ENCODE data around the gene NUP214.

Gene NUP214

DNA sequence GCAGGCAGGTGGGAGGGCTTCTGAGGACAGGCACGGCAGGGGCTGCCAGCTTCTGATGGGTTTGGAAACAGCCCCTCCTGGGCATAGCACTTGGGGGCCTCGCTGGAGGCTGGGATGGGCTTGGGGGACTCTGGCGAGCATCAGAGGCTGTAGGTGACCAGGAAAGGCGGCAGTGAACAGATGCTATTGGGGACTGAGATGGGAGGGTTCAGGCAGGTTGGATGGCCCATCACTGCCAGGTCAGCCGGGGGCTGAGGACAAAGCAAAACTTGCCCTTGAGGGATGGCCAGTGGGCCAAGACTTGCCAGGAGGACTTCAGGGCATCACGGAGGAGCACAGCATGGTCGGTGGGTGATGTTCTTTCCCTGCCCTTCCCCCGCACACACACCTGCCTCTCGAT lies 22.4 kb upstream of the NUP214 start:
- peaks cover 5% of the 10 kb centered on the region for H3K79me1 ChIP-seq (ENCODE audit: low read length)
- no peak overlapping the region for H3K14ac ChIP-seq (ENCODE audit: low read length)
- no peak overlapping the region for H4K12ac ChIP-seq (ENCODE audit: low read depth, low read length)
- no peak for DNase-seq
- no peaks in the 10 kb centered on the region for H3K9me3 ChIP-seq (ENCODE audit: insufficient read depth, low read depth, low read length)
- H3K4me2 ChIP-seq (ENCODE audit: low read length), result no peak overlapping the region
- no peak overlapping the region for H3K27ac ChIP-seq (ENCODE audit: low read depth, low read length)
- no peak overlapping the region for H2BK120ac ChIP-seq (ENCODE audit: insufficient read depth, low read length, poor library complexity)
- H2AFZ ChIP-seq (ENCODE audit: insufficient read depth, low read length, poor library complexity), result no peak overlapping the region
- H3K79me2 ChIP-seq (ENCODE audit: control insufficient read depth, insufficient read depth, low read length, poor library complexity), result no peaks in the 10 kb centered on the region
- no peak overlapping the region for H3K4ac ChIP-seq (ENCODE audit: low read depth, low read length)
- peaks cover 9 to 14% of the 10 kb centered on the region in 2 experiments for H3K36me3 ChIP-seq (ENCODE audit: control insufficient read depth in 1 of 2, insufficient read depth in 2 of 2, low read length in 2 of 2)
- no peak overlapping the region for H2BK5ac ChIP-seq (ENCODE audit: low read depth, low read length, poor library complexity)
- no CpG with 5 or more reads among the region's 9 CpGs for WGBS (ENCODE audit: extremely low coverage, insufficient coverage, insufficient read length)
- no peak overlapping the region for H4K91ac ChIP-seq (ENCODE audit: low read depth, low read length)
- H3K9ac ChIP-seq (ENCODE audit: low read length), result no peak overlapping the region
- H3K4me3 ChIP-seq (ENCODE audit: low read depth, low read length), result no peak overlapping the region
- H2AK5ac ChIP-seq (ENCODE audit: low read length), result no peak overlapping the region
- no peaks in the 10 kb centered on the region for H3K27me3 ChIP-seq (ENCODE audit: insufficient read depth, low read length)
- no peak overlapping the region for H4K8ac ChIP-seq (ENCODE audit: low read depth, low read length)
- no peak overlapping the region for H3K18ac ChIP-seq (ENCODE audit: low read length)
- H2BK12ac ChIP-seq (ENCODE audit: low read length), result no peak overlapping the region
- H3K23ac ChIP-seq (ENCODE audit: low read length), result no peak overlapping the region
- H3K4me1 ChIP-seq (ENCODE audit: control insufficient read depth in 1 of 2, insufficient read depth in 2 of 2, low read length in 2 of 2), result peaks cover 19 to 20% of the 10 kb centered on the region in 2 experiments

DNA sequence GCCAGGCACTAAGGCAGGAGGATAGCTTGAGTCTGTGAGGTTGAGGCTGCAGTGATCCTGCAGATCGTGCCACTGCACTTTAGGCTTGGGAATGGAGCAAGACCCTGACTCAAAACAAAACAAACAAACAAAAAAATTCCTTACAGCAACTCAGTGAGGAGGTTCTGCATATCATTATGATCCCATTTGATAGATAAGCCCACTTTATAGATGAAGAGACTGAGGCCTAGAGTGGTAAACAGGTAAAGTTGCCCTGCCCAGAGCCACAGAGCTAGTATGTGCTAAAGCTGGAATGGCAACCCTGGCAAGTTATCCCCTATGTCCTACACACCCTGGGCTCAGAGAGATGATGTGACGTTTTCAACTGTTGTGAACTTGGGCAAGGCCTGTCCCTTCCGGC lies 21.9 kb upstream of the NUP214 start:
- H3K4me2 ChIP-seq (ENCODE audit: low read length), result no peak overlapping the region
- H3K4ac ChIP-seq (ENCODE audit: low read depth, low read length), result no peak overlapping the region
- no peak overlapping the region for H4K91ac ChIP-seq (ENCODE audit: low read depth, low read length)
- no peak overlapping the region for H3K23ac ChIP-seq (ENCODE audit: low read length)
- H4K8ac ChIP-seq (ENCODE audit: low read depth, low read length), result no peak overlapping the region
- peaks cover 14% of the 10 kb centered on the region in 2 experiments for H3K4me1 ChIP-seq (ENCODE audit: control insufficient read depth in 1 of 2, insufficient read depth in 2 of 2, low read length in 2 of 2)
- no peak overlapping the region for H2BK12ac ChIP-seq (ENCODE audit: low read length)
- no peaks in the 10 kb centered on the region for H3K79me2 ChIP-seq (ENCODE audit: control insufficient read depth, insufficient read depth, low read length, poor library complexity)
- no peak overlapping the region for H3K18ac ChIP-seq (ENCODE audit: low read length)
- DNase-seq, result no peak
- no peak overlapping the region for H2AK5ac ChIP-seq (ENCODE audit: low read length)
- H3K9ac ChIP-seq (ENCODE audit: low read length), result no peak overlapping the region
- no peak overlapping the region for H3K14ac ChIP-seq (ENCODE audit: low read length)
- H3K79me1 ChIP-seq (ENCODE audit: low read length), result peaks cover 2% of the 10 kb centered on the region
- no peak overlapping the region for H2BK120ac ChIP-seq (ENCODE audit: insufficient read depth, low read length, poor library complexity)
- H3K27ac ChIP-seq (ENCODE audit: low read depth, low read length), result no peak overlapping the region
- peaks cover 9 to 14% of the 10 kb centered on the region in 2 experiments for H3K36me3 ChIP-seq (ENCODE audit: control insufficient read depth in 1 of 2, insufficient read depth in 2 of 2, low read length in 2 of 2)
- H2BK5ac ChIP-seq (ENCODE audit: low read depth, low read length, poor library complexity), result no peak overlapping the region
- no peaks in the 10 kb centered on the region for H3K9me3 ChIP-seq (ENCODE audit: insufficient read depth, low read depth, low read length)
- no CpG with 5 or more reads among the region's 3 CpGs for WGBS (ENCODE audit: extremely low coverage, insufficient coverage, insufficient read length)
- no peak overlapping the region for H3K4me3 ChIP-seq (ENCODE audit: low read depth, low read length)
- H2AFZ ChIP-seq (ENCODE audit: insufficient read depth, low read length, poor library complexity), result no peak overlapping the region
- H4K12ac ChIP-seq (ENCODE audit: low read depth, low read length), result no peak overlapping the region
- H3K27me3 ChIP-seq (ENCODE audit: insufficient read depth, low read length), result no peaks in the 10 kb centered on the region

DNA sequence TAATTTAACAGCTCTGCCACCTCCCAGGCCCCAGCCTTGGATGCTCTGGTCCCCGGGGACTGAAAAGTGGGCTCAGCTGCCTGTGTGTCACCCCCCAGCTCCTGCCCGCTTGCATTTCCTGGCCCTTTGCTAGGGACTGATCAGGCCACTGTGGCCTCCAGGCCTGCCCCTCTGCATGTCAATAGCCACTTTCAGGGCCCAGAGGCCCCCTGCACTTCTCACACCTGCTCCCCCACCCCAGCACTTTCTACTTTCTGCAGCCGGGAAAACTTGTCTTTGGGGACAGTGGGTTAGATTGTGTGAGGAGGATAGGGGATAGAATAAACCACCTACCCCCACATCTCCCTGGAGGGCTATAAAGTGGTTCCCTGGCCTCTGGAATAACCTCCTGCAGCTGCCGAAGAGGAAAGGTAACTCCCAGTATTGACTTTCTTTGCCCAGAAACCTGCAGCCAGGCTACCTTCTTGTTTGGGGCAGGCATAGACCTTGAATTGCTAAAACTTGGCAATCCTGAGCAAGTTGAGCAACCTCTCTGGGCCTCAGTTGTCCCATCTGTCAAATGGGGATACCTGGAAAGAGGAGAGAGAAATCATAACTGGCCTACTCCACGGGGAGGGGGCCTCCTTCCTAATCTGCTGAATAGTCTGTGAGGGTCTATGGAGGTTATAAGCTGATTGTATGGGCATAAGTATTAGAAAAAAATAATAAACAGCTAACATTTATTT lies 21.2 kb upstream of the NUP214 start:
- Histone ChIP-seq H3K18ac (ENCODE audit: low read length) (no peak overlapping the region), H3K79me1 (ENCODE audit: low read length) (no peaks in the 10 kb centered on the region), H3K4me1 (ENCODE audit: control insufficient read depth in 1 of 2, insufficient read depth in 2 of 2, low read length in 2 of 2) (peaks cover 8 to 10% of the 10 kb centered on the region in 2 experiments), H2BK12ac (ENCODE audit: low read length) (no peak overlapping the region), H3K27ac (ENCODE audit: low read depth, low read length) (no peak overlapping the region), H3K14ac (ENCODE audit: low read length) (no peak overlapping the region), H3K9me3 (ENCODE audit: insufficient read depth, low read depth, low read length) (no peaks in the 10 kb centered on the region), H3K4me3 (ENCODE audit: low read depth, low read length) (no peak overlapping the region), H4K12ac (ENCODE audit: low read depth, low read length) (no peak overlapping the region), H3K9ac (ENCODE audit: low read length) (no peak overlapping the region), H2AFZ (ENCODE audit: insufficient read depth, low read length, poor library complexity) (no peak overlapping the region), H2BK120ac (ENCODE audit: insufficient read depth, low read length, poor library complexity) (no peak overlapping the region), H3K79me2 (ENCODE audit: control insufficient read depth, insufficient read depth, low read length, poor library complexity) (no peaks in the 10 kb centered on the region), H3K36me3 (ENCODE audit: control insufficient read depth in 1 of 2, insufficient read depth in 2 of 2, low read length in 2 of 2) (peaks cover 9 to 14% of the 10 kb centered on the region in 2 experiments), H3K23ac (ENCODE audit: low read length) (no peak overlapping the region), H3K4ac (ENCODE audit: low read depth, low read length) (no peak overlapping the region), H3K4me2 (ENCODE audit: low read length) (no peak overlapping the region), H2BK5ac (ENCODE audit: low read depth, low read length, poor library complexity) (no peak overlapping the region), H2AK5ac (ENCODE audit: low read length) (no peak overlapping the region), H3K27me3 (ENCODE audit: insufficient read depth, low read length) (no peaks in the 10 kb centered on the region), H4K8ac (ENCODE audit: low read depth, low read length) (no peak overlapping the region), H4K91ac (ENCODE audit: low read depth, low read length) (no peak overlapping the region)
- WGBS (ENCODE audit: extremely low coverage, insufficient coverage, insufficient read length), result no CpG with 5 or more reads among the region's 5 CpGs
- DNase-seq, result no peak

DNA sequence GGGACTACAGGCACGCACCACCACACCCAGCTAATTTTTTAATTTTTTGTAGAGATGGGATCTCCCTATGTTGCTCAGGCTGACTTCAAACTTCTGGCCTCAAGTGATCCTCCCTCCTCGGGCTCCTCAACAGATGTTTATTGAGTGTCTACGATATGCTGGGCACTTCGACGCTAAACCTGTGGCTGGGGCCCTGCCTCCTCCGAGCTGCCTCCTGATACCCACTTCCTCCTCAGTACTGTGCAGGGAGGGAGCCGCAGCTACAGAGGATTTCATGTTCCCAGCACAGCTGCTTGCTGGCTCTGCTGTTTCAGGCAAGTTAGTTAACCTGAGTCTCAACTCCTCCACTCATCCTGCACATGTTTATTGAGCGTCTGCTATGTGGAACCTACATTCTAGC lies 19.4 kb upstream of the NUP214 start:
- DNase-seq, result no peak
- Histone ChIP-seq H2BK120ac (ENCODE audit: insufficient read depth, low read length, poor library complexity) (no peak overlapping the region), H2AK5ac (ENCODE audit: low read length) (no peak overlapping the region), H3K23ac (ENCODE audit: low read length) (no peak overlapping the region), H3K79me2 (ENCODE audit: control insufficient read depth, insufficient read depth, low read length, poor library complexity) (no peaks in the 10 kb centered on the region), H3K4ac (ENCODE audit: low read depth, low read length) (no peak overlapping the region), H3K4me3 (ENCODE audit: low read depth, low read length) (no peak overlapping the region), H4K91ac (ENCODE audit: low read depth, low read length) (no peak overlapping the region), H3K36me3 (ENCODE audit: control insufficient read depth in 1 of 2, insufficient read depth in 2 of 2, low read length in 2 of 2) (peaks cover 9 to 14% of the 10 kb centered on the region in 2 experiments), H3K14ac (ENCODE audit: low read length) (no peak overlapping the region), H3K18ac (ENCODE audit: low read length) (no peak overlapping the region), H2BK12ac (ENCODE audit: low read length) (no peak overlapping the region), H3K4me2 (ENCODE audit: low read length) (no peak overlapping the region), H4K8ac (ENCODE audit: low read depth, low read length) (no peak overlapping the region), H4K12ac (ENCODE audit: low read depth, low read length) (no peak overlapping the region), H3K4me1 (ENCODE audit: control insufficient read depth in 1 of 2, insufficient read depth in 2 of 2, low read length in 2 of 2) (no peaks in the 10 kb centered on the region), H3K9me3 (ENCODE audit: insufficient read depth, low read depth, low read length) (no peaks in the 10 kb centered on the region), H3K27me3 (ENCODE audit: insufficient read depth, low read length) (no peaks in the 10 kb centered on the region), H3K79me1 (ENCODE audit: low read length) (no peaks in the 10 kb centered on the region), H3K27ac (ENCODE audit: low read depth, low read length) (no peak overlapping the region), H3K9ac (ENCODE audit: low read length) (no peak overlapping the region), H2AFZ (ENCODE audit: insufficient read depth, low read length, poor library complexity) (no peak overlapping the region), H2BK5ac (ENCODE audit: low read depth, low read length, poor library complexity) (no peak overlapping the region)
- no CpG with 5 or more reads among the region's 8 CpGs for WGBS (ENCODE audit: extremely low coverage, insufficient coverage, insufficient read length)
